IPS-18c (cell line): ENCODE measurements around the gene DDN.

Source experiments
- H3K4me3 ChIP-seq: 2 replicates; pipeline ENCODE4 v1.7.0; 2013; ENCODE audit warnings: low read depth, mild to moderate bottlenecking, low read length, moderate library complexity; ENCODE audit not compliant: insufficient read depth
- H3K9me3 ChIP-seq: one replicate; pipeline ENCODE4 v1.6.1; 2013; ENCODE audit warnings: mild to moderate bottlenecking, low read length, moderate library complexity; ENCODE audit not compliant: control insufficient read depth, insufficient read depth

Gene DDN

DNA sequence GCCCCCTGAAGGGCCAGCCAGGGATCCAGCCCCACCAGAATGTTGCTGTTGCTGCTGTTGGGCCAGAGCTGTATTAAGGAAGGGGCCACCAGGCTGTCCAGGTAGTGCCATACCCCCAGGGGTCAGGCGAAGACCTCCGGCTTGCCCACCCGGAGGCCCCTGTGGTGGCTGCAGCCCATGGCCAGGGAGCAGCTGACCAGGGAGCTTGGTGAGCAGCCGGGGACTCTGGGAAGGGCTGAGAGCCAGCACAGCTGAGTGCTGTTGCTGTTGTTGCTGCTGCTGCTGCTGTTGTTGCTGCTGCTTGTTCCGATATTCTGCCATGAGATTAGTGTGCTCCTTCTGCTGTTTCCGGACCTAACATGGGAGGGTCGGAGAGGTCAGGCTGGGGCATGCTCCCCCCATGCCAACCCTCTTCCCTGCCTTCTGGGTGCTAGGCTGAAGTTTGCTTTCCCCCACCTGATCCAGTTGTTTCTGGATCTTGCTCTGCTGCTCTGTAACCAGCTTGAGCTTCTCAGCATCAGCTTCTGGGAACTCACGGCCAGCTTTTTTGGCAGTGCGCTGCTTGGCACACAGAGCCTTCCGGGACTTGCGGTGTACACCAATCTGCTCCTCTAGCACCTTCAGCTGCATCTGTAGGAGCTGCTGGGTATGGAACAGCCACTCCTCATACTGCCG is 34.6 kb upstream of the DDN start:
- no peaks in the 10 kb centered on the region for H3K9me3 ChIP-seq
- H3K4me3 ChIP-seq = no peak overlapping the region

DNA sequence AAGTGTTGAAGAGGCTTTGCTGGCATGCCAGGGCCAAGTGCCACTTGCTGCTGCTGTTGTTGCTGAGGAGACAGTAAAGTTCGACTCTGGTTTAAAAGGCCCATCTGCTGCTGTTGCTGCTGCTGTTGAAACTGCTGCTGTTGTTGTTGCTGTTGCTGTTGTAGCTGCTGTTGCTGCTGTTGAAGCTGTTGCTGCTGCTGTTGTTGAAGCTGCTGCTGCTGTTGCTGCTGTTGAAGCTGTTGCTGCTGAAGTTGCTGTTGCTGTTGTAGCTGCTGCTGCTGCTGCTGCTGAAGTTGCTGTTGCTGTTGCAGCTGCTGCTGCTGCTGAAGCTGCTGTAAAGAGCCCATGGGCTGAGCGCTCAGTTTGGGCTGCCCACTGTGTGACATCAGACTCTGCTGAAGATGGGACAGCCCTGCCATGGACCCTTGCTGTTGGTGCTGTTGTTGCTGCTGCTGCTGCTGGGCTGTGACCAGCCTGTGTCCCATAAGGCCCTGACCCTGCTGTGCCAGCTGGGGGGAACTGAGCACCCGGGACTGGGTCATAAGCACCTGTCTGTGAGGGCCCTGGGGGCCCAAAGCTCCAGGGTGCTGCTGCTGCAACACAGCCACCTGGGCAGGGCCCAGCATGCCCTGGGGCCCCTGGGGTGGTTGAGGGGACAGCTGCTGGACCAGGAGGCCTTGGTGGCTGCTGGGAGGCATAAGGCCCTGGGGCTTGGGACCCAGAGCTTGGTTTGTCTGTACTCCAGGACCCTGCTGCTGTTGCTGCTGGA is 33.7 kb upstream of the DDN start:
- Histone ChIP-seq H3K4me3 (no peak overlapping the region), H3K9me3 (no peaks in the 10 kb centered on the region)

DNA sequence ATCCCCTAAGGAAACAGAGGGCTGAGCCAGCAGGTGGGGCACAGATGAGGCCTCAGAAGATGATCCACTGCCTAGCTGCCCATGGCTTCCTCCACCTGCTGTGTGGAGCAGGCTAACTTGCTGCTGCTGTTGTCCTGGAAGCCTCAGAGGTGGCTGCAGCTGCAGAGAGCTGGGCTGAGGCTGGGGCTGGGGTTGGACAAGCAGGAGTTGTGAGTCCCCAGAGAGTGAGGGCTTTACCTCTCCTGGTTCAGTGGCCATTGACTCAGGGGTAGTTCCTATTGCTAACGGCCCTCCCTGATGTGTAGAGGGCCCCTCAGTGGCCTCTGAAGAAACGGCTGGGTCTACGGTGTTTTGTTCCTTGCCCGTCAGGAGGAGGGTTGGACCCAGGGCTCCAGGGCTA is 33.1 kb upstream of the DDN start:
- H3K9me3 ChIP-seq = no peaks in the 10 kb centered on the region
- H3K4me3 ChIP-seq = no peak overlapping the region

DNA sequence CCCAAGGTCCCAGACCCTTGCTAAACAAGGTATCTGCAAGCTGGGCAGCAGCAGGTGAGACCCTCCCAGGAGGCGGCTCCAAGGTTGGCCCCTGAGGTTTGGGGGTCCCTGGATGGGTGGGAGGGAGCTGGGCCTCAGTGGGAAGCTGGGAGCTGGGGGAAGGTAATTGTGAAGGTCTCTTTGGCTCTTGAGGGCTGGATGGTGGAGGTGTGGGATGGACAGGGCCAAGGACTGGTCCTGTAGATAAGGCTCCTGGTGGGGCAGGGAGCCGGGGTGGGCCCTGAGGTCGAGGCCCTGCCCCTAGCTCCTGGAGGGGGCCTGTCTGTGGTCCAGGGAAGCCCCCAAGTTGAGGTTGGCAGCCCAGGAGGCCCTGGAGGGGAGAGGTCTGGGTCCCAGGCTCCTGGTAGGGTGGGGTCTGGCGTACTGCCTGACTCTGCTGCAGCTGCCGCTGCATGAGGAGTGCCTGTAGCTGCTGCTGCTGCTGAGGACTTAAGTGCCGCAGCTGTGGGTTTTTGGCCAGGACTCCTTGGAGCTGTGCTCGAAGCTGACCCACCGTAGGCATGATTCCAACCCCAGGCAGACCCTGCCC is 32.5 kb upstream of the DDN start:
- no peaks in the 10 kb centered on the region for H3K9me3 ChIP-seq
- no peak overlapping the region for H3K4me3 ChIP-seq

DNA sequence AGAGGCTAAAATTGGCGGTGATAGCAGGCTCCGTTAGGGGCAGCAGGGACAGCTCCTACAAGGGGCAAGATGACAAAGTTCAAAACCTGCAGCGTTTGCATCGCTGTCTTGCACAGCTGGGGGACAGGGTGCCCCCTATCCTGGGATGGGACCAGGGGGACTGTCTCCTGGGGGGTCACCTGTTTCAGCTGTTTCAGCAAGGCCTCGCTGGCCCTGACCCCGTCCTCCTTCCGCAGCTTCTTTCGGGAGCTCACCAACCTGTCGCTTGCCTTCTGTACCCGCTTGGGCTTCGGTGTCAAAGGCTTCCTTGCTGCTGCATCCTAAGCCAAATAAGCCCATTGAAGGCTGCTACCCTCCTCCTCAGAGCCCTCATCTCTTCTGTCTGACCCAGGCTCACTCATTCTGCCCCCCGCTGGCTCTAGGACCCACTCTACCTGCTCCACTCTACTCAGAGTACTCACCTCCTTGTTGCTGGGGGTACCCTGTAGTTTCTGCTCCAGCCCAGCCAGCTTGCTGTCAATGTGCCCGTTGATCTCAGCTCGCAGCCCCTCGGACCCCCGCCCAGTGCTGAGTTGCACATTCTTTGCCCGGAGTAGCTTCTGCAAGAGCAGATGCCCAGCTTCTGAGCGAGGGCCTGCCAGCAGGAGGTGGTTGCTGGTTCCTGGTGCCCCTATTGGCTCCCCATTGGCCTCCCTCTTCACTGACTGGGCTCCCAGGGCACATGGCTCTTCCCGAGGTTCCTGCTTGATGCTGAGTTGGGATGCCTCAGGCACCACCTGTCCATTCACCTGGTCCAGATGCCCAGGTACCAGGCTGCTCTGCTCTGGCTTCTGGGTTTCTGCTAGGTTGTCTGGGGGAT is 31.8 kb upstream of the DDN start:
- Histone ChIP-seq H3K9me3 (no peaks in the 10 kb centered on the region), H3K4me3 (no peak overlapping the region)

DNA sequence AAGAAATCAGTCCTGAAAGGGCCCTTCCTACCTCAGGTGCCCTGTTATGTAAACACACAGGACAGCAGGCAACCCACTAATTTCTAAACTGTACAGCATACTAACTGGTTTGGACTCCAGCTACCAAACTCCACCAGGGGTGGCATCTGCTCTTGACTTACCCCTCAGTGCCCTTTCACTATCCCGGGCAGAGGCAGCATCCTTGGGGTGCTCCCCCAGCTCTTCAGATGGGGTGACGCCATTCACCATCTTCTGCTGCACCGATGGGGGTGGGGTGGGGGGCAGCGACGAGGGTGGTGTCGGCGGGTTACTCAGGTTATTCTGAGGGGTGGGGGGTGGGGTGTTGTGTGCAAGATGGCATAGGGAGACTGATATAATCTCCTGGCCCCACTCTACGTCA is 30.9 kb upstream of the DDN start:
- Histone ChIP-seq H3K9me3 (no peaks in the 10 kb centered on the region), H3K4me3 (no peak overlapping the region)

DNA sequence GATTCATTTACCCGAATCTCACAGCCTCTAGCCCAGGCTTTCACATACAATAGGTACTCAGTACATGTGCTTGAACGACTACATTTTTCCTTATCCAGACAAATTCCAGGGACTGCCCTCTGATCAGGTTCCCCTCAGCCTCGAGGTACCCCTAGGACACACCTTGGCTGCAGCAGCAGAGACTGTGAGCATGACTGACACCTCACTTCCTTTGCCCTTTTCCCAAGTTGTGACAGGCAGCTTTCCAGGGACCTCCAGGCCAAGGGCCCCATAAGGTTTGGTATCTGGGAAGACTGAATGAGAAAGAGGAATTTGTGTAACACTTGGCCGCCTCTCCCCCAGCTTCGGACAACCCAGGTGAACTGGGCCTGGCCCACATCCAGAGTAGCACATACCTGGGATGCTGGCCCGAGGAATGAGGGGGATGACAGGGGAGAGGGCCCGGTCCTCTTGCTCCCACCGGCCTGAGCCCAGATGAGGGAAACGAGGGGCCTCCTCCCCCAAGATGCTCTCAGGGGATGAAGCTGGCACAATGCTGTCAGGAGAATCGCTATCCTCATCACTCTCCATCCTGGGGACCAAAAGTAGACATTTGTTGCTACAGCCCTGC is 29.6 kb upstream of the DDN start:
- no peaks in the 10 kb centered on the region for H3K9me3 ChIP-seq
- H3K4me3 ChIP-seq = no peak overlapping the region

DNA sequence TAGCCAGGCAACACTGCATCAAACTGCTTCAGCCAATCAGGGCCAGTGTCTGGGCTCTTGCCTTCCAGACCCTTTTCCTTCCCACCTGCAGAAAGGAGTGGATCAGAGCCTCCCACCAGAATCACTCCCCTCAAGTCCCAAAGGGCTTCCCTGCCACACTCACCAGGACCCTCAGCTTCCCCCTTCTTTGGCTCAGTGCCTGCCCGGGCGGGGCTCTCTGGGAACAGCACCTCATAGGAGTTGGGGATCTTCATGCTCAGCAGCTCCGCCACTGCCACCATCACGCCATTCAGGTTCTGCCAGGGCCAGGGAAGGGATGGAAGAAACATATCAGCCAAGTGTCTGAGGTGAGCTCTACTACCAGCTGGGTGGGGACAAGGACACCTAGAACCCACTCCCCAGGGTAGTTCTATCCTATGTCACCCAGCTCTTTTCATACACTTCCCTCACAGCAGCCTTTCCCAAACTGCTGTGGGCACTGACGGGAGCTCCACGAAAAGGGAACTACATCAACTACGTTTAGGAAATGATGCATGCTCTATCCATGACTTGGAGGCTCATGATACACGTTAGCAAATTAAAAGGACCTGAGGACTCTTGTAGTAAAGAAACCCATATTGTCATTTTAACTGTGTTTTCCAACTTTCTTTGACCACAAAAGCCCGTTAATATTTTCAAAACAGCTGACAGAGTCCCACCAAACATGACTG is 28.8 kb upstream of the DDN start:
- Histone ChIP-seq H3K4me3 (no peak overlapping the region), H3K9me3 (no peaks in the 10 kb centered on the region)

DNA sequence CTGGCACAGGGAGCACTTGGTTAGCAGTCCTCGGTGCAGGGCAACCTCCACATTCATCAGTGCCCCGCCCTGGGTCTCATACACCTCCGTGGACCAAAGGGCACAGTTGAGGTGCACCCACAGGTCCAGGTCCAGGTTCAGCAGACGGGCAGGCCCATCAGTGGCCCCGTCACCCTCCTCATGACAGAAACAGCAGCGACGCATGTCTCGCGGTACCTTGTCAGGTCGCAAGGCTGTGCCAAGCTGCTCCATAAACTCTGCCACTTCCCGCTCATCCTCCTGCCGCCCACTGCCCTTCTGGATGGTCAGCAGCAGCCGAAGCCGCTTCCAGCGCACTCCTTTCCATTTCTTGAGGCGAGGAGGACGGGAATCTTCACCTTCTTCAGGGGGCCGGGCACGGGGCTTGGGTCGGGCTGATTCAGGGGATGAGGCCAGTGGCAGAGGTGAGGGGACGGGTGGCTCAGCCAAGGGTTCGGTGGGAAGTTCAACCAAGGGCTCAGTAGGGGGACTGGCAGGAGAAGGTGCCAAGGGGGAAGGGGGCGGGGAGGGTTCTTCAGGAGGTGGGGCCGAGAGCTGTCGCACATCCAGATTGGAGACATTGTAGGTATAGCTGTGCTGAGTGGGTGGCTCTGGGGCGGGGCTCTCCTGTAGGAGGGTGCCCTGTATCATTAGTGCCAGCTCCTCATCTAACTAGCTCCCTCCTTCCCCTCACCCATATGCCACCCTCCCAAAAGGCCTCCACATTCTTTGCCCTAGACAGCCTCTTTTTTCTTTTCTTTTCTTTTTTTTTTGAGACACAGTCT is 27.7 kb upstream of the DDN start:
- Histone ChIP-seq H3K9me3 (no peaks in the 10 kb centered on the region), H3K4me3 (no peak overlapping the region)

DNA sequence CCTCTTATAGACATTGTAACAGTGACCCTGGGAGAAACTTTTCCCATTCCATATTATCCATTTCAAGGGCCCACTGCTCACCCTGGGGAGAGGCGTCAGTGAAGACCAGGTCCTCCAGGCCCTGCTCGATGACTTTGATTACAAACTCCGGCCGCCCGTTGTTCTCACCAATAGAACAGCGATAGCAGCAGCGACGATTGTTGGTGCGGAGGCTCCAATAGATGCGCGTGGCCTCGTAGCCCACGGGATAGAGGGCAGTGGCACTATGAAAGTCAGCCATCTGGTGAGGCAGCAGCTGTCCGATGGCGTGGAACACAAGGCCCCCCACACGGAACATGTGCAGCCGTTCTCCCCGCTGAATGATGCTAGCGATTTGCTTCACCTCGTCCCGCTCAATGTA is 26.9 kb upstream of the DDN start:
- Histone ChIP-seq H3K4me3 (no peak overlapping the region), H3K9me3 (no peaks in the 10 kb centered on the region)

DNA sequence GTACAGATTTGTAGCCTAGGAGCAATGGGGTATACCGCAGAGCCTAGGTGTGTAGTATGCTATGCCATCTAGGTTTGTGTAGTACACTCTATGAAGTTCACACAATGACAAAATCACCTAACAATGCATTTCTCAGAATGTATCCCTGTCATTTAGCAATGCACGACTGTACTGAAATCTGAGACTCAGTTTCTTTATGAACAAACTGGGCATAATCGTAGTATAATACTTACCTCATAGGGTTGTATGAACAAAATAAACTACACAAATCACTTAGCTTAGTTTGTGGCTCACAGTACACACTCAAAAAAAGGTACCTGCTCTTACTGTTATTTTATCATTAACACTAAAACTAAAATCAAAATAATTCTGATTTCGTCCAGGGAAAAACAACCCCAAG is 26.3 kb upstream of the DDN start:
- H3K4me3 ChIP-seq = no peak overlapping the region
- no peaks in the 10 kb centered on the region for H3K9me3 ChIP-seq

DNA sequence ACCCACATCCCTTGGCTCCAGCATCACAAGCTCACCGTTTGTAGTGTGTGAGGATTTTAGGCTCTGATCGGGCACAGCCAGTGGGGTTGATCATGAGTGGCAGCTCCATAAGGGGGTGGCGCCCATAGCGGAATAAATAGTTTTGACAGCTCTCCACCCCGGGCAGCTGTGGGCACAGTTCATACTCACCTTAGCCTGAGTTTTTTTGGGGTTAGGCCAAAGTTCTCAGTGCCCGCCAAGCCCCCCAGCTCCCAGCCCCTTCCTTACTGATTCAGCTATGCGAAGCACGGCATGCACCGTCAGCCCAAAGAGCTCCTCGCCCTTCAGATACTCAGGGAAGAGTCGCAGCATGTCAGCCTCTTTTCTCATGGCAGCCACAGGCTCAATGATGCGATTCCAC is 25.4 kb upstream of the DDN start:
- no peak overlapping the region for H3K4me3 ChIP-seq
- H3K9me3 ChIP-seq = no peaks in the 10 kb centered on the region

DNA sequence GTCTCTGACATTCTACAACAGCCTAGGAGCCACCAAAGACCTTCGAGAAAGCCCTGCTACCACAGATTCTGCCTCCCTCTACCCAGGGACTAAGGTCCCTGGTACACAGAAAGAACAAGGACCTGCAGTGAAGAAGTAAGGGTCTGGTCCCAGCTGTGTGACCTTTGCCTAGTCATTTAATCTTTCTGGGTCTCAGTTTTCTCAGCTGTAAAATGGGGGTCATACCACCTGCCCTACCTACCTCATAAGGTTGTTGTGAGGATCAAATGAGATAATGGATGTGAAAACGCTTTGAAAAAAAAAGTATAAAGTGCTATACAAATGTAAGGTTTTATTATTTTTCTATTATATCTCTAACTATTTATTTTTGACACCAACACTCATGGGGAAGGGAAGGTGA is 24.6 kb upstream of the DDN start:
- H3K4me3 ChIP-seq = no peak overlapping the region
- no peaks in the 10 kb centered on the region for H3K9me3 ChIP-seq

DNA sequence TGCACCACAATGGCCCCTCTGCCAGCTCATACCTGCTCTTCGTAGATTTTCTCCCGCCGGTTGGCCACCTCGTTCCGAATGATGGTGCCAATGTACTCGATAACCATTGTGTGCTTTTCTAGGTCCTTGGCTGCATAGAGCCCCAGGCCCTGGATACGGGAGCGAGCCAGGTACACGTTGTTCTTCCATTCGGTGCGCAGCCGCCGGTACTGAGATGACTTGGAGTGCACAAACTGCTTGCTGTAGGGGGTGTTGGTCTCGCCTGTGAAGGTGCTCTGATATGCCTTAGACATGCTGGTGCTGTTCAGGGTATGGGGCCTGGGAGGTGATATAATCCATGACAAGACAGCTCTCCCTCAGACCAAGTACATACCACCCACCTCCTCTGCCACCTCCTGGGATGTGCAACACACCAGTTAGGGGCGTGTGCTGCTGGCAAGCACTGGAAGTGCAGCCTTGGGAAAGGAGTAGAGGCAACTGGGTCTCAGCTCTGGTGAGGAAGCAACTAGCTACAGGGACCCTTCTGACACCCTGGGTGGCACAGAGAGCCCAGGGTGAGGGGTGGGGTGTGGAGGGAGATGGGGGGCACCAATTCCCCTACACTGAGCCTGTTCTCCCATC is 23.5 kb upstream of the DDN start:
- H3K9me3 ChIP-seq = no peaks in the 10 kb centered on the region

DNA sequence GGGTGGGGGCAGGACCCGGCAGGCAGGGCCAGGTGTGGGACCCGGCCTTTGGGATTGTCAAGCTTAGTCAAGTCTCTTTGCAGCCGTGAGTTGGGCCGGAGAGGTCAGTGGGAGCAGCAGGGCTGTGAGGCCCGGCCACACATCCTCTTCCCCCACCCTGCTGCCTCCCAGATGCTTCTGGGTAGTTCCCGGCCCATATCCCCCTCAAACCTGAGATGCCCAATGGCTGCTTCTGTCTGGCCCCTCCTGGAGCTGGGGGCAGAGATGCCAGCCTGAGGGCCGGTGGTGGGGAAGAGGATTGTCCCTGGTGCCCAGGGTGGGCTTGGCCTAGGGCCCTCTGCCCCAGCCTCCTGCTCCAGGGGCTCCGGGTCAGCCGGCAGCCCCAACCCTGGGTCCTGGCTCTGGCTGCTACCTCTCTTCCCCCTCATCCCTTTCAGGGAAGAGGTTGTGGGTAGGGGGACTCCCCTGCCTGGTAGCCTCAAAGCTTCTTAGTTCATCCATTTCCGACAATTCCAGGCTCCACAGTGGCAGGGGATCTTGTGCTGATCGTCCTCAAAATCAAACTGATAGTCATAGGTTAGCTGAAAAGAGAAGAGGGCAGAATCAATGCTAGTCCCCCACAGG is 22.2 kb upstream of the DDN start:
- Histone ChIP-seq H3K4me3 (no peak overlapping the region), H3K9me3 (no peaks in the 10 kb centered on the region)

More for the DNA sequence above, 23.5 kb upstream of the DDN start:
- no peak overlapping the region for H3K4me3 ChIP-seq
